Measurements from ENCODE around the gene SYNCRIP. TPM values are rescaled to one million over a fixed set of nuclear protein-coding genes. Genes with fewer than 3 reads are reported as not detected.

SYNCRIP gene
- total RNA-seq, 1 experiment from 2014 or later, result 189 TPM

DNA sequence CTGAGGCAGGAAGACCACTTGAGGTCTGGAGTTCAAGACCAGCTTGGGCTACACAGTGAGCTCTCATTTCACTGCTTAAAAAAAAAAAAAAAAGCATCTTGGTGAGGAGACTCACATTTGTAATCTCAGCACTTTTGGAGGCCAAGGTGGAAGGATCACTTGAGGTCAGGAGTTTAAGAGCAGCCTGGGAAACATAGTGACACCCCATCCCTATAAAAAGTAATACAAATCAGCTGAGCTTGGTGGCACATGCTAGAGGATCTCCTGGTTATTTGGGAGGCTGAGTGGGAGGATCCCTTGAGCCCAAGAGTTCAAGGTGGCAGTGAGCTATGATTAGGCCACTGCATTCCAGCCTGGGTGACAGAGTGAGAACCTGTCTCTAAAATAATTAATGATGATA lies 29.4 kb upstream of the SYNCRIP start:
- ATAC-seq (peak; percentile 10; the same call in 1 of the 2 replicates), DNase-seq (ENCODE audit: low read depth, low spot score) (no peak)
- no peak overlapping the region for H3K4me2 ChIP-seq (ENCODE audit: low read length)
- RAD21 ChIA-PET (ENCODE audit: low non-redundant PET in 1 of 2, low total read pairs in 2 of 2, uncharacterized antibody in 2 of 2, unreplicated experiment in 2 of 2), result interaction anchor here in 1 of 2 experiments (0.7 to 1.0 kb wide), 2 partner anchors 12 to 64 kb away, joined by 3 read pairs; no protein-coding TSS in a partner anchor
- H3K9me3 ChIP-seq (ENCODE audit: control insufficient read depth in 1 of 2, insufficient read depth in 1 of 2, low read depth in 1 of 2, low read length in 2 of 2), result no peaks in the 10 kb centered on the region
- CTCF ChIA-PET, result no interaction called here
- no peaks in the 10 kb centered on the region for H3K9me2 ChIP-seq (ENCODE audit: insufficient read depth)
- H3K79me2 ChIP-seq (ENCODE audit: insufficient read depth, low read length), result peaks cover 28% of the 10 kb centered on the region
- no peak overlapping the region for H2AFZ ChIP-seq (ENCODE audit: low read depth, low read length, poor library complexity, severe bottlenecking)
- POLR2A ChIA-PET, result interaction anchor here (0.9 to 8.6 kb wide), 3 partner anchors 12 to 30 kb away, joined by 3 to 192 read pairs (median 8); partner anchors contain the start of gene SYNCRIP
- peaks cover 10 to 63% of the 10 kb centered on the region in 2 experiments for H3K4me1 ChIP-seq (ENCODE audit: control insufficient read depth in 1 of 2, insufficient read depth in 2 of 2, low read length in 2 of 2)
- no TSS peak for BruUV-seq (replicated peaks)
- TF ChIP-seq ZNF274 (IDR thresholded peaks at IDR 0.05; ENCODE audit: low read depth, low read length) (no peak), EZH2 (IDR thresholded peaks at IDR 0.05) (no peak), POLR2A (IDR thresholded peaks at IDR 0.05; ENCODE audit: borderline replicate concordance, extremely low read depth, insufficient read depth, insufficient read length) (no peak), SIN3A (IDR thresholded peaks at IDR 0.05; ENCODE audit: low read depth) (no peak), POLR2AphosphoS5 (IDR thresholded peaks at IDR 0.05; ENCODE audit: low read depth, low read length) (no peak; the same call in 1 of the 2 replicates), ELF1 (IDR thresholded peaks at IDR 0.05; ENCODE audit: borderline replicate concordance, low read depth) (no peak), FOSL1 (IDR thresholded peaks at IDR 0.05; ENCODE audit: low read depth) (no peak), REST (IDR thresholded peaks at IDR 0.05; ENCODE audit: low read depth) (no peak), CEBPB (IDR thresholded peaks at IDR 0.05; ENCODE audit: low read depth) (no peak), TCF7L2 (IDR thresholded peaks at IDR 0.05; ENCODE audit: borderline replicate concordance, extremely low read depth, insufficient read depth, insufficient read length) (no peak), ZFX (IDR thresholded peaks at IDR 0.05) (no peak), RAD21 (IDR thresholded peaks at IDR 0.05; ENCODE audit: low read depth) (no peak), EZH2phosphoT487 (IDR thresholded peaks at IDR 0.05; ENCODE audit: borderline replicate concordance) (no peak), CBX3 (IDR thresholded peaks at IDR 0.05; ENCODE audit: low read depth) (no peak)
- TF ChIP-seq, protein P1, sequence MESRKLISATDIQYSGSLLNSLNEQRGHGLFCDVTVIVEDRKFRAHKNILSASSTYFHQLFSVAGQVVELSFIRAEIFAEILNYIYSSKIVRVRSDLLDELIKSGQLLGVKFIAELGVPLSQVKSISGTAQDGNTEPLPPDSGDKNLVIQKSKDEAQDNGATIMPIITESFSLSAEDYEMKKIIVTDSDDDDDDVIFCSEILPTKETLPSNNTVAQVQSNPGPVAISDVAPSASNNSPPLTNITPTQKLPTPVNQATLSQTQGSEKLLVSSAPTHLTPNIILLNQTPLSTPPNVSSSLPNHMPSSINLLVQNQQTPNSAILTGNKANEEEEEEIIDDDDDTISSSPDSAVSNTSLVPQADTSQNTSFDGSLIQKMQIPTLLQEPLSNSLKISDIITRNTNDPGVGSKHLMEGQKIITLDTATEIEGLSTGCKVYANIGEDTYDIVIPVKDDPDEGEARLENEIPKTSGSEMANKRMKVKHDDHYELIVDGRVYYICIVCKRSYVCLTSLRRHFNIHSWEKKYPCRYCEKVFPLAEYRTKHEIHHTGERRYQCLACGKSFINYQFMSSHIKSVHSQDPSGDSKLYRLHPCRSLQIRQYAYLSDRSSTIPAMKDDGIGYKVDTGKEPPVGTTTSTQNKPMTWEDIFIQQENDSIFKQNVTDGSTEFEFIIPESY (IDR thresholded peaks at IDR 0.05; ENCODE audit: extremely low read depth, insufficient replicate concordance, low read length), result no peak
- TF ChIP-seq, protein P2, sequence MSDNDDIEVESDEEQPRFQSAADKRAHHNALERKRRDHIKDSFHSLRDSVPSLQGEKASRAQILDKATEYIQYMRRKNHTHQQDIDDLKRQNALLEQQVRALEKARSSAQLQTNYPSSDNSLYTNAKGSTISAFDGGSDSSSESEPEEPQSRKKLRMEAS (IDR thresholded peaks at IDR 0.05), result no peak
- H3K36me3 ChIP-seq (ENCODE audit: control insufficient read depth in 1 of 2, insufficient read depth in 2 of 2, low read length in 2 of 2), result peaks cover 11 to 23% of the 10 kb centered on the region in 2 experiments
- H3K27me3 ChIP-seq (ENCODE audit: insufficient read depth, low read length), result no peaks in the 10 kb centered on the region
- intact Hi-C loops (cut with micrococcal nuclease), result loop anchor here (10.0 kb wide), 1 partner anchor 207 kb away; no protein-coding TSS in a partner anchor
- H3K4me3 ChIP-seq (replicated peaks in 1 of 2; ENCODE audit: low read depth in 1 of 2, low read length in 2 of 2), result no peak overlapping the region
- H3K27ac ChIP-seq (ENCODE audit: low read depth, low read length), result no peak overlapping the region
- H3K9ac ChIP-seq (ENCODE audit: low read length), result no peak overlapping the region
- H4K20me1 ChIP-seq (ENCODE audit: insufficient read depth), result peaks cover 26% of the 10 kb centered on the region; the same call in 1 of the 2 replicates

Data from HCT116 (cell line).